GM12891 (cell line): ENCODE data around the gene PIP5K1C.
"Not testable (repeated sequence)": the region's sequence is repeated elsewhere in the genome, so short reads cannot be mapped to it uniquely, and the experiment has no call there.

Experiments used
- DNase-seq: peaks from one replicate; pipeline ENCODE4 v3.0.0; 2011; ENCODE audit warnings: low spot score; ENCODE audit not compliant: insufficient read length
- FAIRE-seq: peaks from 2 replicates; lab custom pipeline; 2011; peaks lifted over from hg19 to GRCh38; lab: Jason Lieb, UNC
- PAX5 ChIP-seq: IDR thresholded peaks from 2 replicates; pipeline ENCODE4 v1.6.1; 2011; ENCODE audit warnings: low read length, moderate library complexity, mild to moderate bottlenecking; ENCODE audit not compliant: insufficient read depth, severe bottlenecking
- POLR2A ChIP-seq: IDR thresholded peaks from 2 replicates; pipeline ENCODE4 v1.6.1; 2011; ENCODE audit warnings: low read depth, low read length, control low read depth
- POLR2AphosphoS5 ChIP-seq: IDR thresholded peaks from 2 replicates; pipeline ENCODE4 v1.6.1; 2011; ENCODE audit warnings: low read depth, low read length, control low read depth
- POU2F2 ChIP-seq: IDR thresholded peaks from 2 replicates; pipeline ENCODE4 v1.6.1; 2011; ENCODE audit warnings: low read depth, mild to moderate bottlenecking, control low read depth, low read length, moderate library complexity
- SPI1 ChIP-seq: IDR thresholded peaks from 2 replicates; pipeline ENCODE4 v1.6.1; 2011; ENCODE audit warnings: low read depth, low read length, control low read depth
- TAF1 ChIP-seq: IDR thresholded peaks from 2 replicates; pipeline ENCODE4 v1.6.1; 2011; ENCODE audit warnings: low read depth, low read length, control low read depth

PIP5K1C gene

DNA sequence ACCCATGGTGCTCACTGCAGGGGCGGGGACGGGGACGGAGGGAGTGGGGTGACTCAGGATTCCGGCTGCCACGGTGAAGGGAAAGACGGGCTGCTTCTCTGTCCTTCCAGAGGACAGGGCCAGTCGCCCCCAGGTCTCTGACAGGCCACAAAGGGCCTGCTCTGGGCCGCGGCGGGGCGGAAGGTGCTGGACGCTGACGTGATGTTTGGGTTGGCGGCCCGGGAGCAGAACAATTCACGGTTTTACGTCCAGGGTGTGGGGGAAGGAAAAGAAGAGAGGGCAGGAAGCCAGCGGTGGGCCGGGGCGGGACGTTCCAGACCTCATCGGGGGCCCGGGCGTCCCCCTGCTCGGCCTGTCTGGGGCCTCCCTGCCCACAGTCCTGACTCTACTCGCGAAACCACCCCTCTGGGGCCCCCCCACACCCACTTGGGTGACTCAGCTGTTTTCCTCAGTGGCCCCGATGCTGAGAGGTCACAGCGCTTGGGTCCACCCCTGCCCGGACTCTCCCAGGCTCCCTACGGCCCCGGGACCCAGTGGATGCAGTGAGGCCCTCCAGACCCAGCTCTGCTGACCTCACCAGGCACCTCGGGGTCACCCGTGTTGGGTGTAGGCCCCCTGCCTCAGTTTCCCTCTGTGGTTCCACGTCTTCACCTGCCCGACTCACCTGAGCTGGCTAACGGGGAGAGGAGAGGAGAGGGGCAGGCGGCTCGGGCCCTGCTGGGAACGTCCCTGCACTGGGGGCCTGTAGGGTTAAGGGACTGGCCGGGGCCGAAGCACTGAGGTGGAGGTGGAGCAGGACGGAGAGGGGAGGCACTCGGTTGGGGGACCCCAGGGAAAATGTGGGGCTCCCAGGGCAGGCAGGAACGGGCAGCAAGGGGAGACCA is 29.2 kb downstream of the PIP5K1C start:
- DNase-seq (peak; percentile 63), FAIRE-seq (no peak)
- TF ChIP-seq POLR2AphosphoS5 (no peak), POU2F2 (no peak), SPI1 (no peak), PAX5 (no peak), TAF1 (no peak), POLR2A (no peak)

DNA sequence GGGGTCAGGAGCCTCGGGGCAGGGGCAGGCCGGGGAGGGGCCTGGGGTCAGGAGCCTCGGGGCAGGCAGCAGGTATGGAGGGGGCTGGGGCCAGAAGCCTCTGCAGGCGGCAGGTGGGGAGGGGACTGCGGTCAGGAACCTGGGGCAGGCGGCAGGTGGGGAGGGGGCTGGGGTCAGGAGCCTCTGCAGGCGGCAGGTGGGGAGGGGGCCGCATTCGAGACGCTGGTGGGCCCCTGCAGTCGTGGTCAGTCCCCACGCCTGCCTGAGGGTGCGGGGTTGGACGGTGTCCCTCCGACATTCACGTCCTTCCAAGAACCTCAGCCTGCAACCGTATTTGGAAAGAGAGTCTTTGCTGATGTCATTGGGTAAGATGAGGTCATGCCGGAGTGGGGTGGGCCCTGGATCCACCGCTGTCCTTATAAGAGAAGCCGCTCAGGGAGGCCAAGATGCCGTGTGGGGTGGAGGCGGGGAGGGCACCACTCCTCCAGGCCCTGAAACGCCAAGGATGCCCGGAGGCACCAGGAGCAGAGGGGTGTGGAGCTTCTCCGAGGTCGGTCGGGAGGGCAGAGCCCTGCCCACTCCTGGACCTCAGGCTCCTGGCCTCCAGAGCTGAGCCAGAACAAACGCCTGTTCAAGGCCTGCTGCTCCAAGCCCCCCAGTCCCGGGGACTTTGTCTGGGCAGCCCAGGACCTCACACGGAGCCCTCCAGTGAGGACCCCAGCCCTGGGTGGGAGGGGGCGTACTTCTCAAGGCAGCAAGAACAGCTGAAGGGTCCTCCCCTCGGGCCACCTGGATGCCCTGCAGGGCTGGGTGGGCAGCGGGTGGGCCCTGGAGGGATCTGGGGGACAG is 30.1 kb downstream of the PIP5K1C start:
- DNase-seq: no peak
- no peak for TF ChIP-seq TAF1
- TF ChIP-seq SPI1: no peak
- TF ChIP-seq PAX5: no peak
- no peak for TF ChIP-seq POLR2AphosphoS5
- TF ChIP-seq POLR2A: no peak
- no peak for TF ChIP-seq POU2F2
- no peak for FAIRE-seq

DNA sequence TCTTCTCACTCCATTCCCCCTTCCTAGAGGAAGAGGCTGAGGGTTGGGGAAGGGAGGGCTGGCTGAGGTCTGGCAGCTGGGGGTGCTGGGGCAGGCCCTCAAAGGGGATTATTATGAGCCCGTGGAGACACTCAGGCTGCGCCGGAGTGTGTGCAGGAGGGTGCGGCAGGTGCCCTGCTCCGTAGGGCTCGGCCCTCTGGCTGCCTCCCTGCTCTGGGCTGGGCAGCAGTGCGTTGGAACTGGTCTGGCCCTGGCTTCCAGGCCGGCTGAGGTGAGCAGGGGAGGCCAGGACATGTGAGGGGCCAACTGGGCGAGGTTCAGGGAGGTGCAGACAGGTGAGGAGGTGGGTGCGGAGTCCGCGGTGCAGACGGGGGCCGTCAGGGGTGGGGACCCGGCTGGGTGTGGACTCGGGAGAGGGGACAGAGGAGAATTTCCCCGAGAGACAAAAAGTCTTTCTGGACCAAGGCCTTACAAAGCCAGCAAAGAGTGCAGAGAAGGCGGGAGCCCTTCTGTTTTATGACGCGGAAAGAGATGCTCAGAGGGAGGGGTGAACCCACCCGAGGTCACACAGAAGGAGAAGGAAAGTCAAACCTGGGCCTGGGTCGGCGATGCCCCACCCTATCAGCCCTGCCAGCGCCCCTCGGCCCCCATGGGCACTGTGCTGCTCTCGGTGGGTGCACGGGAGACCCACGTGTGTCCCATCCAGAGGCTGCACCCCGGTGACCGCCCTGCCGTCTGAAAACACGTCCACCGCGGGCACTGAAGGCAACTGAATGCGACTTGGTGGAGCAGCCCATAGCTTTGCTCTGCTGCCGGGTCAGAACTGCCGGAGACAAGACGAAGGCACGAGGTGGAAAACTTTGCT is 31.0 kb downstream of the PIP5K1C start:
- DNase-seq: no peak
- TF ChIP-seq POLR2AphosphoS5 (no peak), PAX5 (no peak), SPI1 (no peak), TAF1 (no peak), POLR2A (no peak), POU2F2 (no peak)
- FAIRE-seq: no peak

DNA sequence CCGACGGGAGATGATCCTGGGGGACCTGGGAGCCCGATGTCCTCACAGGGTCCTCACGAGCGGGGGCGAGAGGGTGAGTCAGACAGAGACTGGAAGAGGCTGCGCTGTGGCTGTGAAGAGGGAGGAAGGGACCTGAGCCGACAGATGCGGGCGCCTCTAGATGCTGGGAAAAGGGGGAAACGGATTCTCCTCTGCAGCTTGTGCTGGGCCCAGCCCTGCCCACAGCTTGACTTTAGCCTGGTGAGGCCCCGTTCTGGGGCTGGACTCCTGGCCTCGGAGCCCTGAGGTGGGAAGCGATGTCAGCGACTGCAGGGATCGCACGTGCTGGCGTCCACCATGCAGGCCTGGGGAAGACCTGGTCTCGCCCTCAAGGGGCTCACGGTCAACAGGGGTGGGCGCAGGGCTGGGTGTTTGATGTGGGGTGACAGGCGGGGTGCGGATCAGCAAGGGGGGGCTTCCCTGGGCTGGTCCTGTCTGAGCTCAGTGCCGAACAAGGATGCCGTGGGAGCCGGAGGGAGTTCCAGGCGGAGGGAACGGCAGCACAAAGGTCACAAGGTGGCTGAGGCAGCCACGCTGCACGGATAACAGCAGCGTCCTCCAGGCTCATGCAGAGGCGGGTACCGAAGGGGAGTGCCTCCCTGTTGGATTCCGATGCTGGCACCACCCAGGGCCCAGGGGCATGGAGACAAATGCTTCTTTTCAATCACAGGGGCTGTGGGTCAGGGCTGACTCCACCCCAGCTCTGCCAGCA is 31.8 kb downstream of the PIP5K1C start:
- FAIRE-seq: no peak
- no peak for DNase-seq
- TF ChIP-seq POU2F2 (no peak), PAX5 (no peak), SPI1 (no peak), POLR2A (no peak), POLR2AphosphoS5 (no peak), TAF1 (no peak)

DNA sequence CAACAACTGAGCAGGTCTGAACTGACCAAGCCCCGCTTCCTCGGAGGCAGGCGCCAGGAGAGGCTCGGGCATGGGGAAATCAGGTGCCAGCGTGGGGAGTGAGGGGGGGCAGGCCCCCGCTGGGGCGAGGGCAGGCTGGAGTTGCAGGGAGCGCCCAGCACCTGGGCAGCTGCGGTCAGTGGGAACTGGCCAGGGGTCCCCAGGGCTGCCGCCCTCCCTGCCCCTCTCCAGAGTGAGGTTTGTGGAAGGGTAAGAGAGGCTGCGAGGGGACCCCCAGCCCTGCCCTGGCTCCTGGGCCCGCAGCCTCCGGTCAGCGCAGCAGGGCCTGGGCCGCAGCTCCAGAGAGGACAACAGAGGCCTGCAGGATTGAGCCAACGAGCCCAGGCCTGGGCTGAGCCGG is 32.5 kb downstream of the PIP5K1C start:
- TF ChIP-seq POU2F2: no peak
- no peak for TF ChIP-seq POLR2AphosphoS5
- no peak for TF ChIP-seq SPI1
- TF ChIP-seq POLR2A: no peak
- TF ChIP-seq PAX5: no peak
- TF ChIP-seq TAF1: no peak
- no peak for DNase-seq
- FAIRE-seq: no peak

DNA sequence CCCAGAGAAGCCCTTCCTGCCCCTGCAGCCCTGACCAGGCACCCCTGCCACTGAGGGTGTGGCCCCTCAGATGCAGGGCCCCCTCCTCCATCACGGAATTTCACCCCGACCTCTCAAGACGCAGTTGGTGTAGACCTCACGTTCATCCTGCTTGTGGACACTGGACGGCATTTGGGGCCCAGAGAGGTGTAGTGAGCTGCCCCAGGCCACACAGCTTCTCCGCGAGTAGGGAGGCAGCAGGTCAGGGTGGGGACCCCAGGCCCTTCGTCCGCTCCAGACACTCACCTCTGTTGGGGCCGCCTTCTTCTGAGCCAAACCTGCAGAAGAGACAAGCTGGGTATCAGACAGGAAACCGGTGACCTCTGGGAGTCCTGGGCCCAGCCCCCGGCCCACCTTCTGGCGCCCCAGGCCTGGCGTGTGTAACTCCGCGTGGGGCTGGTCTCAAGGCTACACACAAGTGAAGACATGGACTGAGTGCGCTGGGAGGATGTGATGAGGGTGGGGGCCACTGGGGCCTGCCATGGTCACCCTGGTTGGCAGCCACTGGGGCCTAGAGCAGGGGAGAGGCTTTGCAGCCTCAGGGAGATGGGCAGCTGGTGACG is 33.1 kb downstream of the PIP5K1C start:
- FAIRE-seq (no peak), DNase-seq (no peak)
- TF ChIP-seq POU2F2 (no peak), POLR2AphosphoS5 (no peak), POLR2A (no peak), SPI1 (no peak), TAF1 (no peak), PAX5 (no peak)

DNA sequence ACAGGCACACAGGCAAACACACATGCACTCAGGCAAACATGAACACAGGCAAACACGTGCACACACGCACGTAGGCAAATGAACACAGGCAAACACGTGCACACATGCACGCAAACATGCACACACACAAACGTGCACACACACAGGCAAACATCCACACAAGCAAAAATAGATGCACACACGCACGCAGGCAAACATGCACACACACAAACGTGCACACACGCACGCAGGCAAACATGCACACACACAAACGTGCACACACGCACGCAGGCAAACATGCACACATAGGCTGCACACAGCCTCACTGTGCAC is 33.8 kb downstream of the PIP5K1C start:
- DNase-seq: not testable (repeated sequence)
- FAIRE-seq: peak; percentile 91

DNA sequence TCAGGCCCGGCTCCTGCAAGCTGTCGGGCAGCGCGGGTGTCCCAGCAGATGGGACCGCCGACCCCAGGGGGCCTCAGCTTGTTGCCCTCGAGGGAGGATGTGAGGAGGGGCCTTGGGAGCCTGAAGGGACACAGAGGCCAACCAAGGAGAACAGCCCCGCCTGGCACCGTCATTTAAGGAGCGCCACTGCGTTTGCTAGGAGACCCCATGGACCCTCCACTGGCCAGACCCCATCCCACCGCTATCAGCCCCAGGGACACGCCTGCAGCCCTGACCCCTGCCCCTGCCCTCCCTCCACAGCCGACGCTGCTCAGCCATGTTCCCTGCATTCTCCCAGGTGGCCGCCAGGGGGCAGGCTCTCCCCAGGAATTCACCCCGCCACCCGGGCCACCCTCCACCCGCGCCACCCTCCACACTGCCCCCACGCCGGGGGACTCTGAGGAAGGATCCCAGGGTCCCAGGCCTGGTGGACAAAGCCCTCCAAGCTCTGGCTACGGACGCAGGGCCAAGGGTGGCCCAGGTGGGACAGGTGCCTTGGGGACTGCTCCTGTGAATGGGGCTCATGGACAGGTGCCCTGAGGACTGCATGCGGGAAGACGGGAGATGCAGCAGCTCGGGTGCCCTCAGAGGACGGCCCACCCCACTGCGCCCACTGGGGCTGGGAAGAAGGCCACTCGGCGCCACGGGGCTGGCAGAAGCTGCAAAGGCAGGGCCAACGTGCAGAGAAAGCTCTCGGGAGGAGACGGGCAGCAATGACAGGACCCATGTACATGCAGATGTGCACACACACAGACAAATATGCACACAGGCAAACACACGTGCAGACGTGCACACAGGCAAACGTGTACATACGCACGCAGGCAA is 34.4 kb downstream of the PIP5K1C start:
- DNase-seq (peak; percentile 94), FAIRE-seq (peak; percentile 59)
- no peak for TF ChIP-seq TAF1
- TF ChIP-seq PAX5: no peak
- no peak for TF ChIP-seq POU2F2
- TF ChIP-seq POLR2AphosphoS5: no peak
- no peak for TF ChIP-seq POLR2A
- TF ChIP-seq SPI1: no peak
